ENCODE data around the gene MARS1. TPM values are rescaled to one million over a fixed set of nuclear protein-coding genes. Genes with fewer than 3 reads are reported as not detected.

Gene MARS1
- total RNA-seq, 1 donor from 2014 or later = 78.0 TPM

DNA sequence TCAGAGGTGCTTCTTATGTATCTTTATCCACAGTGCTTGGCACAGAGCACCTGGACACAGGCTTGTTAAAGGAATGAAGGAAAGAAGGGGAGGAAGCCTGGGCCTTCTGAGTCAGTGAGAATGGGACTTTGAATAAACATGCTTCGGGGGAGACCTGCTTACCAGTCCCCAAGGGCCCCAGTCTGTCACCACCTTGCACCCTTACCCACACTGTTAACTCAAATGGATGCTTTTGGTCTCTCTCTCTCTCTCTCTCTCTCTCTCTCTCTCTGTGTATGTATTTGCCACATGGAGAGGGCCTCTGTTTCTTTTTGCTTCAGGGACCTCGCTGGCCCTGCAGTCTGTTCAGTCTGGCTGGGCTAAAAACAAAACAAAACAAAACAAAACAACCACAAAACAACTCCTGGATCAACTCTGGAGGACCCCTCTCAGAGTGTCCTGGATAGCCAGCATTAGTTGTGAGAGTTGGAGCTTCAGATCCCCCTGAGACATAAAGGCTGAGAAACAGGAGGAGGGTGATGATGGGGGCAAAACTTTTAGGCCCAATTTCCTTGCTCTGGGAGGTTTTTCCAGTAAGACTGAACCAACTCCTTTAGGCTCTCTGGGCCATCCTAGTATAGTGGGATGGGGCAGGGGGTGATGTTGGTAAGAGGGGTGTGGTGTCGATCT is 63.9 kb downstream of the MARS1 start:
- Histone ChIP-seq H3K4me1 (peaks cover 0 to 4% of the 10 kb centered on the region in 2 donors), H3K36me3 (no peaks in the 10 kb centered on the region), H3K9me3 (no peaks in the 10 kb centered on the region), H3K4me3 (no peak overlapping the region), H3K27me3 (no peaks in the 10 kb centered on the region), H3K27ac (no peak overlapping the region)
- intact Hi-C loops (cut with DNase I) = no loop called here
- no peak for DNase-seq (ENCODE audit: low spot score in 2 of 2)
- TF ChIP-seq CTCF (IDR thresholded peaks at IDR 0.05) = no peak

DNA sequence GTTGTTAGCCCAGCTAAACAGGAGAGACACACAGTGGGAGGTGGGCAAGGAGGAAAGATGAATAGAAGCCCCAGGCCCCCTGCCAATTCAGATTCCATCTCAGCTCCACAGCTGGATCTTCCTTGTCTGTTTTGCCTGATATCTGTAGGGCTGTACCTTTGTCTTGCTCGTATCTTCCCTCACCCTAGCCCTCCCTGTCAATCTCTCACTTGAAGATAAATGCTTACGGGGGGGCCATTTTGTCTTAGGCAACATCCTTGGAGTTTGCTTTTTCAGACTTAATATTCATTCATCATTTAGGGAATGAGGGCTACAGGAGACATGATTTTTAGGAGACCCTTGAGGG is 64.4 kb downstream of the MARS1 start:
- H3K27me3 ChIP-seq = no peaks in the 10 kb centered on the region
- H3K27ac ChIP-seq = no peak overlapping the region
- no peak for DNase-seq (ENCODE audit: low spot score in 2 of 2)
- H3K36me3 ChIP-seq = no peaks in the 10 kb centered on the region
- intact Hi-C loops (cut with DNase I) = no loop called here
- H3K4me1 ChIP-seq = peaks cover 0 to 4% of the 10 kb centered on the region in 2 donors
- no peaks in the 10 kb centered on the region for H3K9me3 ChIP-seq
- no peak overlapping the region for H3K4me3 ChIP-seq
- TF ChIP-seq CTCF (IDR thresholded peaks at IDR 0.05) = no peak

- H3K4me1 ChIP-seq = peaks cover 0 to 4% of the 10 kb centered on the region in 2 donors
- no peak overlapping the region for H3K4me3 ChIP-seq
- H3K9me3 ChIP-seq = no peaks in the 10 kb centered on the region
- H3K27ac ChIP-seq = peak overlapping the region in 1 of 2 donors; percentile 16
- no peak for DNase-seq (ENCODE audit: low spot score in 2 of 2)
- no peak for TF ChIP-seq CTCF (IDR thresholded peaks at IDR 0.05)
- H3K36me3 ChIP-seq = no peaks in the 10 kb centered on the region
- H3K27me3 ChIP-seq = no peaks in the 10 kb centered on the region
- intact Hi-C loops (cut with DNase I) = no loop called here
Measured at GRCh38 chr12:57552835-57553313, 65.0 kb downstream of the MARS1 start.

GRCh38 chr12:57553343-57554202 is 65.7 kb downstream of the MARS1 start:
- intact Hi-C loops (cut with DNase I) = no loop called here
- no peaks in the 10 kb centered on the region for H3K36me3 ChIP-seq
- DNase-seq (ENCODE audit: low spot score in 2 of 2) = no peak
- H3K27me3 ChIP-seq = no peaks in the 10 kb centered on the region
- peaks cover 0 to 4% of the 10 kb centered on the region in 2 donors for H3K4me1 ChIP-seq
- H3K4me3 ChIP-seq = no peak overlapping the region
- no peak overlapping the region for H3K27ac ChIP-seq
- no peaks in the 10 kb centered on the region for H3K9me3 ChIP-seq
- no peak for TF ChIP-seq CTCF (IDR thresholded peaks at IDR 0.05)

DNA sequence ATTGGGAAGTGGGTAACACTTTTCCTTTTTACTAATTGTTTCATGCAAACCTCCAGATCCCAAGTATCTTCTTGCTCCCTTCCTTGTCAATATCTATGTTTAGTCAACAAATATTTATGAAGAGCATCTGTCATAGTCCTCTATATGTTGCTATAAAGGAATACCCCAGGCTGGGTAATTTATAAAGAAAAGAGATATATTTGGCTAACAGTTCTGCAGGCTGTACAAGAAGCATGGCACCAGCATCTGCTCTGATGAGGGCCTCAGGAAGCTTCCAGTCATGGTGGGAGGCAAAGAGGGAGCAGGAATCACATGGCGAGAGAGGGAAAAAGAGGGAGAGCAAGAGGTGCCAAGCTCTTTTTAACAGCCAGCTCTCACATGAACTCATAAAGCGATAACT is 66.6 kb downstream of the MARS1 start:
- no peak overlapping the region for H3K27ac ChIP-seq
- H3K36me3 ChIP-seq = no peaks in the 10 kb centered on the region
- intact Hi-C loops (cut with DNase I) = no loop called here
- DNase-seq (ENCODE audit: low spot score in 2 of 2) = no peak
- no peak for TF ChIP-seq CTCF (IDR thresholded peaks at IDR 0.05)
- H3K4me1 ChIP-seq = peaks cover 0 to 4% of the 10 kb centered on the region in 2 donors
- no peak overlapping the region for H3K4me3 ChIP-seq
- no peaks in the 10 kb centered on the region for H3K9me3 ChIP-seq
- no peaks in the 10 kb centered on the region for H3K27me3 ChIP-seq
